HG02852 (cell line): Measurements from ENCODE around the gene HEMK1.
A peak's percentile ranks its signal among the peaks of the same experiment; 100 is the strongest.

Experiments
- ATAC-seq: cut with Tn5 transposase; IDR thresholded peaks from one replicate; pipeline ENCODE4 v1.9.1; 2021; ENCODE audit warnings: mild to moderate bottlenecking, moderate library complexity; ENCODE audit not compliant: unreplicated experiment

HEMK1 gene

GRCh38 chr3:50573566-50574443 lies 4.5 kb downstream of the HEMK1 start:
- ATAC-seq: no peak

- ATAC-seq: no peak
These were observed 5.1 kb downstream of the HEMK1 start for GRCh38 chr3:50574444-50574831.

DNA sequence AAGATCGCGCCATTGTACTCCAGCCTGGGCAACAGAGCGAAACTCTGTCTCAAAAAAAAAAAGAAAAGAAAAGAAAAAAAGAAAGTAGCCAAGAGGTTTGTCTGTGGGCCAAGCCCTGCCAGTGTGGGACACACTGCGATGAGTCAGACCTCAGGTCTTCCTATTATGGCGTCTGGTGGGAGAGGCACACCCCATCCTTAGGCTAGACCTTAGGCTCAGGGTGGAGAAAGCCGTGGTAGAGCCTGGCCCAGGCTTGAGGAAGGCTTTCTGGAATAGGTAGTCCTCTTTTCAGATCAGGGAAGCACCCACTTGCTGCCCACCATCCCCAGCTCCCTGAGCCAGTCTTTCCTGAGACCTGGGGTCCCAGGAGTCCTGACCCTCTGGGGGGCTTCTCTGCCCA lies 6.0 kb downstream of the HEMK1 start:
- no peak for ATAC-seq

GRCh38 chr3:50577348-50577747 lies 8.0 kb downstream of the HEMK1 start:
- ATAC-seq: no peak

GRCh38 chr3:50580683-50581458 lies 11.5 kb downstream of the HEMK1 start:
- ATAC-seq: no peak

GRCh38 chr3:50581459-50581842 lies 12.1 kb downstream of the HEMK1 start:
- no peak for ATAC-seq

DNA sequence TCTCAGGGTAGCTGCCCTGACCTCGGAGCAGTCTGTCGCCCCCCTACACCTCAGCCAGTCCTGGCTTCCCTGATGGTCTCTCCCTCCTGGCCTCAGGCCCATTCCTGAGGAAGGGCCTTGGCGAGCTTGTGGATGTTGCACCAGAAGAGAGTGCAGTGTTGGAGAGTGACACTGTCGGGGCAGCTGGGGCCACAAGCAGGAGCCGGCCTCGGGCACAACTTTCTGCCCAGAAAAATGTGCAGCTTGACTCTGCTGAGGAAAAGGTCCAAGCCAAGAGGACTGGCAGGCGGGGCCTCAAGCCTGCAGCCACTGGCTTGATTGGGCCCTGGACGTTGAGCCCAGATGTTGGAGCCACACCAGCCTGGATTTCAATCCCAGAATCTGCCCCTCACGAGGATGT lies 12.8 kb downstream of the HEMK1 start:
- no peak for ATAC-seq

GRCh38 chr3:50583897-50584296 lies 14.6 kb downstream of the HEMK1 start:
- no peak for ATAC-seq

GRCh38 chr3:50584391-50584790 lies 15.1 kb downstream of the HEMK1 start:
- no peak for ATAC-seq

DNA sequence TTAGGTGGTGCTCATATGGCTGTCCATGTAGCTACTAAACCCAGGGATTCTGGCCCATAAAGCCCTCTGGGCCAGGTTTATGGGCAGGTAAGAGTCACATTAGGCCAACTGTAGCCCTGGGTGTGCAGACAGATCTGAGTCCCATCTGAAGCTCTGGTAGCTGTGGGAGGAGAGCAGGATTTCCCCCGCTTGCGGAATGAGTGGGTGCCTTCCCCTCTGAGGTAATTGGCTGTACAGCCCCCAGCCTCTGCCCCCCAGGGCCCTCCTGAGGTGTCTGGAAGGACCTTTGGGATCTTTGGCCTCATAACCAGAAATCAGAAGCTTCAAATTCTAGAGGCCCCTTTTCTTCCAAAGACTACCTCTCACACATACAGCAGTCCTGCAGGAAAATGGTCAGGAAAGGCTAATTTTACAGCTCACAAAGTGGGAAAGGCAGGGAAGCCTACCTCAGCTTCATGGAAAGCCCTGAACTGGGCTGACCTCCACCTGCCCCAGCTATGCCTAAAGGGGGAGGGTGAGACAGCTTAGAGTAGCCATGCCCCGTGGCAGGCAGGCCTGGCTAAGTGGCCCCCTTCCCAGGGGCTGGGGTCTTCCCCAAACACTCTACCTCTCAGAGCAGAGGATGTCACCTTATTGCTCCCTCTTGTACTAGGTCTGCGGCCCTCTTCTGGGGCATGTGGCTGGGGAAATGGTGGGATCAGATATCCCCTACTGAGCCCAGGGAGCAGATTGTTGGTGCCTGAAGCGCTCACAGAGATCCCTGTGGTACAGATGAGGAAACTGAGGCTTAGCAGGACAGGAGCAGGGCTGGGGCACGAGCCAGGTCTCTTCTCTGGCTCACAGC lies 16.8 kb downstream of the HEMK1 start:
- no peak for ATAC-seq

DNA sequence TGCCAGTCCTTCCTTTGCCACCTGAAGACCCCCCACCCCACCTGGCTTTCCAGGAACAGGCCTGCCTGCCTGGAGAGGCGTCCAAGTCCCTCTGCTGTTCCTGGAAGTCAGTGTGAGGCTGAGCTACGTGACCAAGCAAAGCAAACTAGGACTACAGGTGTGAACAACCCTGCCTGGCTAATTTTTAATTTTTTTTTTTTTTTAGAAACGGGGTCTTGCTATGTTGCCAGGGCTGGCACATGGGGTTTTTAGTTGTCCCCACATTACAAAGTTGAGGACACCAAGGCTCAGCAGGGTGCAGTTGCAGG lies 17.4 kb downstream of the HEMK1 start:
- no peak for ATAC-seq

DNA sequence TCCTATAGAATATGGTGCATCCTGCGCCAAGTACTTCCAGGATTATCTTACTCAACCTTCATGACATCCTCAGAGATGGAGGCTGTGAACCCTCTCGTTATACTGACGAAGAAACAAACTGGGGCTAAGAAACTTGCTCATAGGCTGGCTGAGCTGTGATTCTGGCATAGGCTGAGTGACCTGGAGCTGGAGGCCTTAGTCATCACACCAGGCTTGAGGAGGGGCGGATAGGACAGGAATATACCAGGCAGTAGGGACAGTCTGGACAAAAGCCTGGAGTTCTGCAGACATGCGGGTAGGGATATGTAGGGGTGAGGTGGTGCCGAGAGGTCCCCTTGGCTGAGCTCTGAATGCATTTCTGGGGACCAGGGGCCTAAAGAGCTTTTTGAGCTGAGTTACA lies 18.1 kb downstream of the HEMK1 start:
- ATAC-seq: no peak

- no peak for ATAC-seq
These were observed 18.8 kb downstream of the HEMK1 start for GRCh38 chr3:50587806-50588758.

- no peak for ATAC-seq
These were observed 19.6 kb downstream of the HEMK1 start for GRCh38 chr3:50588759-50589433.

- ATAC-seq: peak; percentile 10
These were observed 21.9 kb downstream of the HEMK1 start for GRCh38 chr3:50591196-50591741.

GRCh38 chr3:50592568-50592967 lies 23.2 kb downstream of the HEMK1 start:
- no peak for ATAC-seq

- no peak for ATAC-seq
These were observed 25.0 kb downstream of the HEMK1 start for GRCh38 chr3:50594253-50594785.

GRCh38 chr3:50599115-50599715 lies 29.9 kb downstream of the HEMK1 start:
- no peak for ATAC-seq

DNA sequence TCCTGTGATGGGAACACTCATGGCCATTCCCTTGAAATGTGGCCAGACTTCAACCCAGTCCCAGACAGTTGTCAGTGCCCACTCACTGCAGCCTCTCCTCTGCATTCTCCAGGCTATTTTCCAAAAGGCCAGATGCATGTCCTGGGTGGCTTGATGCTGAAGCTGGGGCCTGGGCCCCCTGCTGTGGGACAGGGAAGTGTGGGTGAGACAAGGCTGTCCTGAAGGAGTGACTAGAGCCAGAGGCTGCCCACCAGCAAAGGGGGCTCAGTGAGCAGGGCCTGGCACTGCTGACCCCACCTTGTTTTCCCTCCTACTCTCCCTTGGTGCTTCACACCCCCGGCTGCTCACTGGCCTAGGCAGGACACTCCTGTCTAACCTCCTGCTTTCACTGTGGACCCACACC lies 30.4 kb downstream of the HEMK1 start:
- ATAC-seq: no peak
